Neuronal stem cell (in vitro differentiated cells): ENCODE data around the gene PAPOLG.

Experiments
- DNase-seq: peaks from one replicate; pipeline ENCODE4 v3.0.0-alpha.2; 2013; ENCODE audit warnings: low spot score
- H2AFZ ChIP-seq: one replicate; pipeline ENCODE4 v1.6.1; 2013; ENCODE audit warnings: mild to moderate bottlenecking, low read length, inconsistent platforms
- H2AK5ac ChIP-seq: 2 replicates; pipeline ENCODE4 v1.6.1; 2013; ENCODE audit warnings: low read depth, mild to moderate bottlenecking, inconsistent platforms, low read length, moderate library complexity, mixed read lengths
- H2BK120ac ChIP-seq: 2 replicates; pipeline ENCODE4 v1.6.1; 2013; ENCODE audit warnings: low read depth, mild to moderate bottlenecking, inconsistent platforms, low read length, moderate library complexity, mixed read lengths
- H2BK12ac ChIP-seq: one replicate; pipeline ENCODE4 v1.6.1; 2013; ENCODE audit warnings: low read length, inconsistent platforms
- H2BK15ac ChIP-seq: 2 replicates; pipeline ENCODE4 v1.6.1; 2013; ENCODE audit warnings: mild to moderate bottlenecking, low read length, inconsistent platforms, mixed read lengths
- H2BK5ac ChIP-seq: one replicate; pipeline ENCODE4 v1.6.1; 2013; ENCODE audit warnings: inconsistent platforms, mild to moderate bottlenecking, low read length, moderate library complexity
- H3K14ac ChIP-seq: one replicate; pipeline ENCODE4 v1.6.1; 2013; ENCODE audit warnings: low read length, inconsistent platforms
- H3K18ac ChIP-seq: 2 replicates; pipeline ENCODE4 v1.6.1; 2013; ENCODE audit warnings: low read length, inconsistent platforms
- H3K23ac ChIP-seq: 2 replicates; pipeline ENCODE4 v1.6.1; 2013; ENCODE audit warnings: low read depth, mild to moderate bottlenecking, mixed read lengths, low read length, inconsistent platforms; ENCODE audit not compliant: poor library complexity
- H3K27ac ChIP-seq: replicated peaks from 3 replicates; pipeline ENCODE4 v1.5.1; 2013; ENCODE audit warnings: low read length, inconsistent platforms
- H3K27me3 ChIP-seq, 3 experiments: 2 replicates each; pipeline ENCODE4 v1.6.1; 2013; ENCODE audit warnings: low read length in 3 of 3, mild to moderate bottlenecking in 2 of 3, inconsistent platforms in 1 of 3, low read depth in 1 of 3, mixed read lengths in 1 of 3, moderate library complexity in 1 of 3; ENCODE audit not compliant: control insufficient read depth in 3 of 3, insufficient read depth in 3 of 3
- H3K36me3 ChIP-seq, 2 donors: replicated peaks in 1 of 2; 2 replicates each; pipeline ENCODE4 v1.6.1; 2013; ENCODE audit warnings: low read length in 2 of 2; ENCODE audit not compliant: control insufficient read depth in 2 of 2, insufficient read depth in 2 of 2
- H3K4ac ChIP-seq: 2 replicates; pipeline ENCODE4 v1.6.1; 2013; ENCODE audit warnings: inconsistent platforms, mild to moderate bottlenecking, low read length, moderate library complexity
- H3K4me1 ChIP-seq, 2 donors: 1 replicate in 1 of 2; 2 replicates in 1 of 2; pipeline ENCODE4 v1.6.1; 2013; ENCODE audit warnings: low read length in 2 of 2, low read depth in 1 of 2; ENCODE audit not compliant: control insufficient read depth in 2 of 2, insufficient read depth in 1 of 2
- H3K4me2 ChIP-seq: one replicate; pipeline ENCODE4 v1.6.1; 2013; ENCODE audit warnings: mild to moderate bottlenecking, low read length, inconsistent platforms; ENCODE audit not compliant: insufficient read depth, poor library complexity, severe bottlenecking
- H3K4me3 ChIP-seq, 2 donors: 2 replicates each; pipeline ENCODE4 v1.5.1; 2013; ENCODE audit warnings: low read length in 2 of 2, mild to moderate bottlenecking in 2 of 2, inconsistent platforms in 1 of 2, moderate library complexity in 1 of 2
- H3K79me1 ChIP-seq: one replicate; pipeline ENCODE4 v1.6.1; 2013; ENCODE audit warnings: low read depth, mild to moderate bottlenecking, inconsistent platforms, low read length, moderate library complexity
- H3K9ac ChIP-seq: one replicate; pipeline ENCODE4 v1.6.1; 2013; ENCODE audit warnings: mild to moderate bottlenecking, low read depth, low read length, inconsistent platforms; ENCODE audit not compliant: poor library complexity
- H3K9me3 ChIP-seq, 2 donors: replicated peaks in 1 of 2; 2 replicates each; pipeline versions ENCODE3 to v1.6.1; 2013; ENCODE audit warnings: low read length in 2 of 2, mild to moderate bottlenecking in 2 of 2, inconsistent platforms in 1 of 2, low read depth in 1 of 2, mixed read lengths in 1 of 2, moderate library complexity in 1 of 2; ENCODE audit not compliant: control insufficient read depth in 2 of 2, insufficient read depth in 1 of 2
- H4K8ac ChIP-seq: one replicate; pipeline ENCODE4 v1.6.1; 2013; ENCODE audit warnings: low read depth, mild to moderate bottlenecking, inconsistent platforms, low read length, moderate library complexity
- H4K91ac ChIP-seq: one replicate; pipeline ENCODE4 v1.6.1; 2013; ENCODE audit warnings: low read length, low read depth, mild to moderate bottlenecking, inconsistent platforms; ENCODE audit not compliant: poor library complexity
- WGBS, 2 donors: extraction: QIAGEN DNeasy Blood & Tissue Kit; methylation state at CpG; one replicate each; pipeline ENCODE4 v1.1.7; 2013; ENCODE audit warnings: missing lambda C conversion rate in 2 of 2, mixed read lengths in 1 of 2; ENCODE audit not compliant: insufficient read length in 2 of 2, insufficient replicate concordance in 1 of 2; ENCODE audit errors: extremely low coverage in 2 of 2; 5-methylcytosine and 5-hydroxymethylcytosine counted together

The PAPOLG gene

GRCh38 chr2:60821587-60822302 is 65.7 kb downstream of the PAPOLG start:
- WGBS, 2 donors = no CpG with 5 or more reads among the region's 6 CpGs
- no peak for DNase-seq

GRCh38 chr2:60822987-60823386 is 66.9 kb downstream of the PAPOLG start:
- Histone ChIP-seq H2BK12ac (no peak overlapping the region), H3K18ac (no peak overlapping the region), H3K4me1 (no peaks in the 10 kb centered on the region), H2BK5ac (no peak overlapping the region), H3K27ac (no peak overlapping the region), H3K9me3 (no peaks in the 10 kb centered on the region), H2AK5ac (no peak overlapping the region), H3K14ac (no peak overlapping the region), H3K9ac (no peak overlapping the region), H4K91ac (no peak overlapping the region), H3K27me3 (peaks cover 0 to 8% (median 0%) of the 10 kb centered on the region in 3 experiments), H3K36me3 (no peaks in the 10 kb centered on the region), H3K23ac (no peak overlapping the region), H3K4me3 (no peak overlapping the region), H2AFZ (no peak overlapping the region), H3K4ac (no peak overlapping the region), H2BK120ac (no peak overlapping the region), H3K4me2 (no peak overlapping the region), H4K8ac (no peak overlapping the region), H3K79me1 (no peaks in the 10 kb centered on the region), H2BK15ac (no peak overlapping the region)
- no peak for DNase-seq
- WGBS, 2 donors = no CpG with 5 or more reads among the region's 4 CpGs

More at GRCh38 chr2:60821587-60822302, 65.7 kb downstream of the PAPOLG start:
- Histone ChIP-seq H3K79me1 (peaks cover 1% of the 10 kb centered on the region), H3K9me3 (no peaks in the 10 kb centered on the region), H3K27ac (no peak overlapping the region), H2BK12ac (no peak overlapping the region), H3K4me3 (no peak overlapping the region), H2AK5ac (no peak overlapping the region), H3K4ac (no peak overlapping the region), H3K4me2 (no peak overlapping the region), H3K4me1 (no peaks in the 10 kb centered on the region), H2BK120ac (no peak overlapping the region), H3K27me3 (peaks cover 0 to 8% (median 0%) of the 10 kb centered on the region in 3 experiments), H4K91ac (no peak overlapping the region), H4K8ac (no peak overlapping the region), H3K23ac (no peak overlapping the region), H2BK15ac (no peak overlapping the region), H2AFZ (no peak overlapping the region), H3K9ac (no peak overlapping the region), H2BK5ac (no peak overlapping the region), H3K18ac (no peak overlapping the region), H3K14ac (no peak overlapping the region), H3K36me3 (no peaks in the 10 kb centered on the region)

DNA sequence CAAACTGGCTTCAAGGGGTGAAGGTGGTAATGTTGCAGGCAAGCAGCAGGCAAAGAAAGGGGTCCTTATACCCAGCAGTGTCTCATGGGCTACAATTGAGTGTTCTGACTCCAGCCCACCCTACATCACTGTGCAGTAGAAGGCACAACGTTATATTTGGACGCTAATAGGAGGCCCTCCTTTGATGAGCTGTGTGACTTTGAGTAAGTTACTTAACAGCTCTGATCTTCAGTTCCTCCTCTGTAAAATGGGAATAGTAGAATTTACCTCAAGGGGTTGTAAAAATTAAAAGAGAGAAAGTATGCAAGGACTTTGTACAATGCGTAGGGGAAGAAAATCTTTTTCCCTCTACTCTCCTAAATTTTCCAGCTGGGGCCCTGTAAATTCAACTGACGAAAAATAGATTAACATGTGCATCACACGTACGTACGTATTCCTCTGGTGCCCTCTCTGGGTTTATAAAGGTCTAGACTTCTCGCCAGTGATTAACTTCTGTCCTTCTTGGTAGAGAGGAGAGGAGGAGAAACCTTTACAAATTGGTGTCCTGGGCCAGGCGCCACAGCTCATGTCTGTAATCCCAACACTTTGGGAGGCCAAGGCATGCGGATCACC is 67.7 kb downstream of the PAPOLG start:
- Histone ChIP-seq H3K4me3 (no peak overlapping the region), H2BK120ac (no peak overlapping the region), H3K14ac (no peak overlapping the region), H2AK5ac (no peak overlapping the region), H3K27ac (no peak overlapping the region), H3K27me3 (peaks cover 0 to 8% (median 0%) of the 10 kb centered on the region in 3 experiments), H3K9me3 (no peaks in the 10 kb centered on the region), H3K4me2 (no peak overlapping the region), H3K79me1 (no peaks in the 10 kb centered on the region), H3K9ac (no peak overlapping the region), H2AFZ (no peak overlapping the region), H4K91ac (no peak overlapping the region), H2BK5ac (no peak overlapping the region), H3K36me3 (no peaks in the 10 kb centered on the region), H3K18ac (no peak overlapping the region), H4K8ac (no peak overlapping the region), H2BK12ac (no peak overlapping the region), H3K4ac (no peak overlapping the region), H3K23ac (no peak overlapping the region), H2BK15ac (no peak overlapping the region), H3K4me1 (no peaks in the 10 kb centered on the region)
- no CpG with 5 or more reads among the region's 10 CpGs for WGBS, 2 donors
- no peak for DNase-seq

GRCh38 chr2:60825666-60826065 is 69.6 kb downstream of the PAPOLG start:
- H4K91ac ChIP-seq = no peak overlapping the region
- H3K18ac ChIP-seq = no peak overlapping the region
- H3K4me2 ChIP-seq = no peak overlapping the region
- H3K27ac ChIP-seq = no peak overlapping the region
- H3K36me3 ChIP-seq = no peaks in the 10 kb centered on the region
- no peak overlapping the region for H2AFZ ChIP-seq
- no peaks in the 10 kb centered on the region for H3K79me1 ChIP-seq
- no peak overlapping the region for H2BK12ac ChIP-seq
- DNase-seq = no peak
- no peak overlapping the region for H3K4me3 ChIP-seq
- H3K14ac ChIP-seq = no peak overlapping the region
- no peak overlapping the region for H3K4ac ChIP-seq
- no peak overlapping the region for H2BK120ac ChIP-seq
- no peaks in the 10 kb centered on the region for H3K9me3 ChIP-seq
- H2BK5ac ChIP-seq = no peak overlapping the region
- no peak overlapping the region for H3K9ac ChIP-seq
- H3K23ac ChIP-seq = no peak overlapping the region
- H3K4me1 ChIP-seq = no peaks in the 10 kb centered on the region
- peaks cover 0 to 5% (median 0%) of the 10 kb centered on the region in 3 experiments for H3K27me3 ChIP-seq
- no peak overlapping the region for H2BK15ac ChIP-seq
- no peak overlapping the region for H2AK5ac ChIP-seq
- H4K8ac ChIP-seq = no peak overlapping the region
- WGBS, 2 donors = no CpG with 5 or more reads among the region's 2 CpGs
